Measurements from ENCODE around the gene MUC6. TPM values are rescaled to one million over a fixed set of nuclear protein-coding genes. Genes with fewer than 3 reads are reported as not detected.

The MUC6 gene
- total and polyA plus RNA-seq, 3 donors from 2014 or later: 0.16 to 1.5 (median 0.19) TPM

DNA sequence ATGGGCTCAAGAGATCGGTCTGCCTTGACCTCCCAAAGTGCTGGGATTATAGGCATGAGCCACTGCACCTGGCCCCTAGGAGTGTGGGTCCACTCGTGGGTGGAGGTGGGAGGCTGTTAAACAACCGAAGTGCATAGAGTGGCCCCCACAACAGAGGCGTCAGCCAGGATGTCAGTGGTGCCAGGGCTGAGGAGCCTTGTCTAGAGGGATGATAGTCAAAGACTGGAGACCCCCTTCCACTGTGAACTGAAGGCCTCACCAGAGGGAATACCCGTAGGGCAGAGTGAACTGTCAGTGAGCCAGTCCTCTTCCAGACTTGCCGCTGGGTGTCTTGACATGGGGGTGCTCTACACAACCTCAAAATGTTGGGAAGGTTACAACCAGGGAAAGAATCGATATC, 72.7 kb downstream of the MUC6 start:
- no peaks in the 10 kb centered on the region for H3K36me3 ChIP-seq (ENCODE audit: low read depth, missing control alignments)
- H3K27ac ChIP-seq: no peak overlapping the region
- 94 to 100% methylated on average over 7 of the region's 7 CpGs for WGBS, 2 donors
- DNase-seq: no peak
- H3K4me1 ChIP-seq: no peaks in the 10 kb centered on the region
- H3K27me3 ChIP-seq: no peaks in the 10 kb centered on the region
- H3K9me3 ChIP-seq: no peaks in the 10 kb centered on the region
- TF ChIP-seq, protein P1, sequence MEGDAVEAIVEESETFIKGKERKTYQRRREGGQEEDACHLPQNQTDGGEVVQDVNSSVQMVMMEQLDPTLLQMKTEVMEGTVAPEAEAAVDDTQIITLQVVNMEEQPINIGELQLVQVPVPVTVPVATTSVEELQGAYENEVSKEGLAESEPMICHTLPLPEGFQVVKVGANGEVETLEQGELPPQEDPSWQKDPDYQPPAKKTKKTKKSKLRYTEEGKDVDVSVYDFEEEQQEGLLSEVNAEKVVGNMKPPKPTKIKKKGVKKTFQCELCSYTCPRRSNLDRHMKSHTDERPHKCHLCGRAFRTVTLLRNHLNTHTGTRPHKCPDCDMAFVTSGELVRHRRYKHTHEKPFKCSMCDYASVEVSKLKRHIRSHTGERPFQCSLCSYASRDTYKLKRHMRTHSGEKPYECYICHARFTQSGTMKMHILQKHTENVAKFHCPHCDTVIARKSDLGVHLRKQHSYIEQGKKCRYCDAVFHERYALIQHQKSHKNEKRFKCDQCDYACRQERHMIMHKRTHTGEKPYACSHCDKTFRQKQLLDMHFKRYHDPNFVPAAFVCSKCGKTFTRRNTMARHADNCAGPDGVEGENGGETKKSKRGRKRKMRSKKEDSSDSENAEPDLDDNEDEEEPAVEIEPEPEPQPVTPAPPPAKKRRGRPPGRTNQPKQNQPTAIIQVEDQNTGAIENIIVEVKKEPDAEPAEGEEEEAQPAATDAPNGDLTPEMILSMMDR (IDR thresholded peaks at IDR 0.05): no peak
- no peak for TF ChIP-seq POLR2A (IDR thresholded peaks at IDR 0.05)
- intact Hi-C loops (cut with DNase I; ENCODE audit: low total_unique reads): no loop called here
- H3K4me3 ChIP-seq: no peak overlapping the region

Other genes starting within 250 kb of the MUC6 start
- gene CEND1, start 246.6 kb downstream of the MUC6 start, total RNA-seq: 1 to 10 TPM; 1.0 to 2.1 TPM
- gene CEND1, start 246.6 kb downstream of the MUC6 start, polyA plus RNA-seq (ENCODE audit: insufficient read depth, low read depth, low replicate concordance): 0.50 TPM
- 10 to 100 TPM; 39.7 to 42.4 TPM for gene SLC25A22, start 238.4 kb downstream of the MUC6 start, total RNA-seq
- gene SLC25A22, start 238.4 kb downstream of the MUC6 start, polyA plus RNA-seq (ENCODE audit: insufficient read depth, low read depth, low replicate concordance): 25.1 TPM
- 10 to 100 TPM; 50.7 to 59.3 TPM for gene PIDD1, start 231.5 kb downstream of the MUC6 start, total RNA-seq
- gene PIDD1, start 231.5 kb downstream of the MUC6 start, polyA plus RNA-seq (ENCODE audit: insufficient read depth, low read depth, low replicate concordance): 17.6 TPM
- gene RPLP2, start 226.8 kb downstream of the MUC6 start, total RNA-seq: 100 to 1,000 TPM; 193 to 864 TPM
- 943 TPM for gene RPLP2, start 226.8 kb downstream of the MUC6 start, polyA plus RNA-seq (ENCODE audit: insufficient read depth, low read depth, low replicate concordance)
- 100 to 1,000 TPM in 1 of 2 donors, 10 to 100 TPM in 1; 96.7 to 108 TPM for gene PNPLA2, start 217.8 kb downstream of the MUC6 start, total RNA-seq
- 86.7 TPM for gene PNPLA2, start 217.8 kb downstream of the MUC6 start, polyA plus RNA-seq (ENCODE audit: insufficient read depth, low read depth, low replicate concordance)
- 1 to 10 TPM; 6.5 to 7.4 TPM for gene CRACR2B, start 208.8 kb downstream of the MUC6 start, total RNA-seq
- 4.9 TPM for gene CRACR2B, start 208.8 kb downstream of the MUC6 start, polyA plus RNA-seq (ENCODE audit: insufficient read depth, low read depth, low replicate concordance)
- gene CD151, start 203.8 kb downstream of the MUC6 start, total RNA-seq: 100 to 1,000 TPM; 108 to 195 TPM
- gene CD151, start 203.8 kb downstream of the MUC6 start, polyA plus RNA-seq (ENCODE audit: insufficient read depth, low read depth, low replicate concordance): 201 TPM
- 10 to 100 TPM; 32.9 to 48.4 TPM for gene POLR2L, start 194.2 kb downstream of the MUC6 start, total RNA-seq
- gene POLR2L, start 194.2 kb downstream of the MUC6 start, polyA plus RNA-seq (ENCODE audit: insufficient read depth, low read depth, low replicate concordance): 97.3 TPM
- gene TSPAN4, start 193.9 kb downstream of the MUC6 start, total RNA-seq: 10 to 100 TPM; 49.1 to 87.0 TPM
- gene TSPAN4, start 193.9 kb downstream of the MUC6 start, polyA plus RNA-seq (ENCODE audit: insufficient read depth, low read depth, low replicate concordance): 47.2 TPM
- gene CHID1, start 125.9 kb downstream of the MUC6 start, total RNA-seq: 100 to 1,000 TPM; 146 to 176 TPM
- 134 TPM for gene CHID1, start 125.9 kb downstream of the MUC6 start, polyA plus RNA-seq (ENCODE audit: insufficient read depth, low read depth, low replicate concordance)
- gene AP2A2, start 110.8 kb downstream of the MUC6 start, total RNA-seq: 10 to 100 TPM; 82.0 to 95.0 TPM
- 106 TPM for gene AP2A2, start 110.8 kb downstream of the MUC6 start, polyA plus RNA-seq (ENCODE audit: insufficient read depth, low read depth, low replicate concordance)
- gene MUC2, start 38.2 kb upstream of the MUC6 start, total RNA-seq: under 1 TPM; 0.47 to 0.93 TPM
- gene MUC2, start 38.2 kb upstream of the MUC6 start, polyA plus RNA-seq (ENCODE audit: insufficient read depth, low read depth, low replicate concordance): 0.41 TPM
- under 1 TPM; 0.31 to 0.62 TPM for gene MUC5AC, start 121.2 kb upstream of the MUC6 start, total RNA-seq
- 0.32 TPM for gene MUC5AC, start 121.2 kb upstream of the MUC6 start, polyA plus RNA-seq (ENCODE audit: insufficient read depth, low read depth, low replicate concordance)
- under 1 TPM; 0.50 to 0.87 TPM for gene MUC5B, start 186.3 kb upstream of the MUC6 start, total RNA-seq
- 0.45 TPM for gene MUC5B, start 186.3 kb upstream of the MUC6 start, polyA plus RNA-seq (ENCODE audit: insufficient read depth, low read depth, low replicate concordance)

All from testis (tissue), 3 donors.